Measurements from ENCODE around the gene PIP4K2B. TPM values are rescaled to one million over a fixed set of nuclear protein-coding genes. Genes with fewer than 3 reads are reported as not detected.
"Not testable (repeated sequence)": the region's sequence is repeated elsewhere in the genome, so short reads cannot be mapped to it uniquely, and the experiment has no call there.

The PIP4K2B gene
- total RNA-seq, 2 donors from 2014 or later: 20.2 to 30.3 TPM

GRCh38 chr17:38794221-38794620, 5.1 kb downstream of the PIP4K2B start:
- 90 to 97% methylated on average over 5 of the region's 5 CpGs for WGBS, 2 donors
- peaks cover 30% of the 10 kb centered on the region for H3K4me1 ChIP-seq
- intact Hi-C loops (cut with DNase I): no loop called here

GRCh38 chr17:38791162-38791561, 8.2 kb downstream of the PIP4K2B start:
- H3K27me3 ChIP-seq: no peaks in the 10 kb centered on the region
- DNase-seq (no peak), ATAC-seq (no peak)
- peaks cover 3% of the 10 kb centered on the region for H3K4me1 ChIP-seq
- no peak overlapping the region for H3K27ac ChIP-seq
- intact Hi-C loops (cut with DNase I): no loop called here
- TF ChIP-seq POLR2A (IDR thresholded peaks at IDR 0.05) (no peak), CTCF (IDR thresholded peaks at IDR 0.05) (no peak)
- no peaks in the 10 kb centered on the region for H3K36me3 ChIP-seq (replicated peaks in 1 of 2; ENCODE audit: insufficient read depth in 1 of 2, low read depth in 2 of 2)
- 90 to 96% methylated on average over 5 of the region's 5 CpGs for WGBS, 2 donors
- no peak overlapping the region for H3K4me3 ChIP-seq
- H3K9me3 ChIP-seq: no peaks in the 10 kb centered on the region

More at GRCh38 chr17:38794221-38794620, 5.1 kb downstream of the PIP4K2B start:
- no peaks in the 10 kb centered on the region for H3K9me3 ChIP-seq
- H3K27me3 ChIP-seq: no peaks in the 10 kb centered on the region
- H3K36me3 ChIP-seq (replicated peaks in 1 of 2; ENCODE audit: insufficient read depth in 1 of 2, low read depth in 2 of 2): no peaks in the 10 kb centered on the region
- no peak for TF ChIP-seq POLR2A (IDR thresholded peaks at IDR 0.05)
- TF ChIP-seq CTCF (IDR thresholded peaks at IDR 0.05): no peak
- ATAC-seq: no peak
- H3K27ac ChIP-seq: no peak overlapping the region
- no peak overlapping the region for H3K4me3 ChIP-seq
- no peak for DNase-seq

GRCh38 chr17:38790148-38790707, 9.1 kb downstream of the PIP4K2B start:
- intact Hi-C loops (cut with DNase I); DNase-seq; H3K9me3 ChIP-seq; H3K4me1 ChIP-seq; H3K27ac ChIP-seq; H3K36me3 ChIP-seq (replicated peaks in 1 of 2; ENCODE audit: insufficient read depth in 1 of 2, low read depth in 2 of 2); ATAC-seq; H3K27me3 ChIP-seq; H3K4me3 ChIP-seq: not testable (repeated sequence)
- 76 to 81% methylated on average over 13 of the region's 13 CpGs for WGBS, 2 donors

GRCh38 chr17:38789185-38789584, 10.2 kb downstream of the PIP4K2B start:
- intact Hi-C loops (cut with DNase I): no loop called here
- Histone ChIP-seq H3K36me3 (replicated peaks in 1 of 2; ENCODE audit: insufficient read depth in 1 of 2, low read depth in 2 of 2) (peaks cover 0 to 2% of the 10 kb centered on the region in 2 donors), H3K27ac (no peak overlapping the region), H3K27me3 (no peaks in the 10 kb centered on the region), H3K9me3 (no peaks in the 10 kb centered on the region), H3K4me1 (no peaks in the 10 kb centered on the region), H3K4me3 (no peak overlapping the region)
- DNase-seq (no peak), ATAC-seq (no peak)
- TF ChIP-seq POLR2A (IDR thresholded peaks at IDR 0.05): no peak
- no peak for TF ChIP-seq CTCF (IDR thresholded peaks at IDR 0.05)
- WGBS, 2 donors: 0 to 9% methylated on average over 1 of the region's 1 CpG

GRCh38 chr17:38787999-38788398, 11.4 kb downstream of the PIP4K2B start:
- H3K36me3 ChIP-seq (replicated peaks in 1 of 2; ENCODE audit: insufficient read depth in 1 of 2, low read depth in 2 of 2): peaks cover 0 to 12% of the 10 kb centered on the region in 2 donors
- intact Hi-C loops (cut with DNase I): not testable (repeated sequence)

GRCh38 chr17:38786372-38786771, 13.0 kb downstream of the PIP4K2B start:
- ATAC-seq (no peak), DNase-seq (no peak)
- TF ChIP-seq CTCF (IDR thresholded peaks at IDR 0.05) (no peak), POLR2A (IDR thresholded peaks at IDR 0.05) (no peak)
- 72 to 85% methylated on average over 5 to 6 of the region's 6 CpGs for WGBS, 2 donors
- no peaks in the 10 kb centered on the region for H3K27me3 ChIP-seq
- H3K4me1 ChIP-seq: no peaks in the 10 kb centered on the region
- H3K9me3 ChIP-seq: no peaks in the 10 kb centered on the region
- no peak overlapping the region for H3K27ac ChIP-seq
- intact Hi-C loops (cut with DNase I): no loop called here
- H3K4me3 ChIP-seq: no peak overlapping the region
- peaks cover 0 to 22% of the 10 kb centered on the region in 2 donors for H3K36me3 ChIP-seq (replicated peaks in 1 of 2; ENCODE audit: insufficient read depth in 1 of 2, low read depth in 2 of 2)

More at GRCh38 chr17:38787999-38788398, 11.4 kb downstream of the PIP4K2B start:
- not testable (repeated sequence) for H3K4me1 ChIP-seq, H3K27ac ChIP-seq, ATAC-seq, H3K4me3 ChIP-seq, DNase-seq, H3K27me3 ChIP-seq, H3K9me3 ChIP-seq
- 97 to 100% methylated on average over 4 of the region's 4 CpGs for WGBS, 2 donors

All from body of pancreas (tissue), 4 donors.